SK-N-MC (cell line): Measurements from ENCODE around the gene RNF128.
"Not testable (repeated sequence)": the region's sequence is repeated elsewhere in the genome, so short reads cannot be mapped to it uniquely, and the experiment has no call there.

ENCODE experiments used
- DNase-seq: peaks from one replicate; pipeline ENCODE4 v3.0.0-alpha.2; 2011; ENCODE audit warnings: low read depth, low spot score
- H3K27ac ChIP-seq: fragments of 200-600 bp; sonication (generic); 2 replicates; pipeline ENCODE4 v1.5.1; 2016; ENCODE audit warnings: mixed run types
- H3K36me3 ChIP-seq: fragments of 200-600 bp; sonication (generic); 2 replicates; pipeline ENCODE4 v1.6.1; 2017; ENCODE audit warnings: antibody characterized with exemption, low read length, mixed read lengths; ENCODE audit not compliant: insufficient read depth
- H3K4me3 ChIP-seq: fragments of 200-600 bp; sonication (generic); 2 replicates; pipeline ENCODE4 v1.5.1; 2016
- H3K9ac ChIP-seq: fragments of 200-600 bp; sonication (generic); 2 replicates; pipeline ENCODE4 v1.8.0; 2017; ENCODE audit warnings: mixed run types, mixed read lengths; ENCODE audit not compliant: insufficient read length
- H3K9me3 ChIP-seq: fragments of 200-600 bp; sonication (generic); 2 replicates; pipeline ENCODE4 v1.6.1; 2017; ENCODE audit warnings: low read depth, mild to moderate bottlenecking, antibody characterized with exemption, low read length, moderate library complexity, mixed read lengths
- EZH2 ChIP-seq: fragments of 200-600 bp; sonication (generic); IDR thresholded peaks from one replicate; pipeline ENCODE4 v1.6.1; 2017; ENCODE audit warnings: antibody characterized with exemption
- FOXP2 ChIP-seq: optimal IDR thresholded peaks from 2 replicates; pipeline ENCODE3; 2011; ENCODE audit warnings: mild to moderate bottlenecking, moderate library complexity; ENCODE audit not compliant: insufficient read depth; ENCODE audit errors: extremely low read length, control extremely low read depth
- POLR2AphosphoS5 ChIP-seq: IDR thresholded peaks from 2 replicates; pipeline ENCODE4 v1.6.1; 2012; ENCODE audit warnings: mild to moderate bottlenecking, low read depth, low read length, borderline replicate concordance

RNF128 gene

GRCh38 chrX:106731590-106731989 is 5.1 kb downstream of the RNF128 start:
- no peak for TF ChIP-seq POLR2AphosphoS5
- TF ChIP-seq EZH2: no peak
- TF ChIP-seq FOXP2: no peak
- DNase-seq: no peak
- Histone ChIP-seq H3K9ac (no peak overlapping the region), H3K4me3 (no peak overlapping the region), H3K36me3 (no peaks in the 10 kb centered on the region), H3K9me3 (no peaks in the 10 kb centered on the region), H3K27ac (no peak overlapping the region)

GRCh38 chrX:106734827-106735226 is 8.3 kb downstream of the RNF128 start:
- no peak for TF ChIP-seq EZH2
- H3K36me3 ChIP-seq: no peaks in the 10 kb centered on the region
- no peak for DNase-seq
- H3K9me3 ChIP-seq: no peaks in the 10 kb centered on the region
- no peak overlapping the region for H3K27ac ChIP-seq
- no peak overlapping the region for H3K9ac ChIP-seq
- H3K4me3 ChIP-seq: no peak overlapping the region

GRCh38 chrX:106740193-106740780 is 13.8 kb downstream of the RNF128 start:
- Histone ChIP-seq H3K9me3 (no peaks in the 10 kb centered on the region), H3K36me3 (no peaks in the 10 kb centered on the region), H3K27ac (no peak overlapping the region), H3K9ac (no peak overlapping the region), H3K4me3 (no peak overlapping the region)
- no peak for DNase-seq
- TF ChIP-seq FOXP2 (no peak), POLR2AphosphoS5 (no peak), EZH2 (no peak)

GRCh38 chrX:106742193-106742592 is 15.7 kb downstream of the RNF128 start:
- Histone ChIP-seq H3K9me3 (no peaks in the 10 kb centered on the region), H3K27ac (no peak overlapping the region), H3K9ac (no peak overlapping the region), H3K4me3 (no peak overlapping the region), H3K36me3 (no peaks in the 10 kb centered on the region)
- TF ChIP-seq POLR2AphosphoS5 (no peak), EZH2 (no peak)
- no peak for DNase-seq

- no peaks in the 10 kb centered on the region for H3K9me3 ChIP-seq
- no peak overlapping the region for H3K9ac ChIP-seq
- no peak overlapping the region for H3K27ac ChIP-seq
- no peak for DNase-seq
- TF ChIP-seq POLR2AphosphoS5: no peak
- no peak for TF ChIP-seq FOXP2
- TF ChIP-seq EZH2: no peak
- no peak overlapping the region for H3K4me3 ChIP-seq
- H3K36me3 ChIP-seq: no peaks in the 10 kb centered on the region
Measured at GRCh38 chrX:106742805-106743204, 16.3 kb downstream of the RNF128 start.

- TF ChIP-seq EZH2 (no peak), POLR2AphosphoS5 (no peak), FOXP2 (no peak)
- no peak overlapping the region for H3K27ac ChIP-seq
- no peaks in the 10 kb centered on the region for H3K9me3 ChIP-seq
- no peak overlapping the region for H3K4me3 ChIP-seq
- DNase-seq: no peak
- H3K9ac ChIP-seq: no peak overlapping the region
- no peaks in the 10 kb centered on the region for H3K36me3 ChIP-seq
Measured at GRCh38 chrX:106748377-106748776, 21.9 kb downstream of the RNF128 start.

- Histone ChIP-seq H3K9me3 (no peaks in the 10 kb centered on the region), H3K27ac (no peak overlapping the region), H3K4me3 (no peak overlapping the region), H3K36me3 (no peaks in the 10 kb centered on the region), H3K9ac (no peak overlapping the region)
- DNase-seq: no peak
- TF ChIP-seq EZH2: no peak
- TF ChIP-seq FOXP2: no peak
- TF ChIP-seq POLR2AphosphoS5: no peak
Measured at GRCh38 chrX:106751407-106751806, 24.9 kb downstream of the RNF128 start.

- Histone ChIP-seq H3K4me3 (no peak overlapping the region), H3K27ac (no peak overlapping the region), H3K9me3 (no peaks in the 10 kb centered on the region), H3K36me3 (no peaks in the 10 kb centered on the region), H3K9ac (no peak overlapping the region)
- no peak for DNase-seq
- TF ChIP-seq FOXP2 (no peak), EZH2 (no peak)
Measured at GRCh38 chrX:106752101-106752678, 25.7 kb downstream of the RNF128 start.

GRCh38 chrX:106769288-106769687 is 42.8 kb downstream of the RNF128 start:
- not testable (repeated sequence) for H3K9ac ChIP-seq, DNase-seq, H3K4me3 ChIP-seq, H3K9me3 ChIP-seq, H3K36me3 ChIP-seq, H3K27ac ChIP-seq
